ENCODE measurements around the gene HHAT. TPM values are rescaled to one million over a fixed set of nuclear protein-coding genes. Genes with fewer than 3 reads are reported as not detected.

HHAT gene
- total RNA-seq, 1 experiment from 2014 or later = 3.0 TPM

DNA sequence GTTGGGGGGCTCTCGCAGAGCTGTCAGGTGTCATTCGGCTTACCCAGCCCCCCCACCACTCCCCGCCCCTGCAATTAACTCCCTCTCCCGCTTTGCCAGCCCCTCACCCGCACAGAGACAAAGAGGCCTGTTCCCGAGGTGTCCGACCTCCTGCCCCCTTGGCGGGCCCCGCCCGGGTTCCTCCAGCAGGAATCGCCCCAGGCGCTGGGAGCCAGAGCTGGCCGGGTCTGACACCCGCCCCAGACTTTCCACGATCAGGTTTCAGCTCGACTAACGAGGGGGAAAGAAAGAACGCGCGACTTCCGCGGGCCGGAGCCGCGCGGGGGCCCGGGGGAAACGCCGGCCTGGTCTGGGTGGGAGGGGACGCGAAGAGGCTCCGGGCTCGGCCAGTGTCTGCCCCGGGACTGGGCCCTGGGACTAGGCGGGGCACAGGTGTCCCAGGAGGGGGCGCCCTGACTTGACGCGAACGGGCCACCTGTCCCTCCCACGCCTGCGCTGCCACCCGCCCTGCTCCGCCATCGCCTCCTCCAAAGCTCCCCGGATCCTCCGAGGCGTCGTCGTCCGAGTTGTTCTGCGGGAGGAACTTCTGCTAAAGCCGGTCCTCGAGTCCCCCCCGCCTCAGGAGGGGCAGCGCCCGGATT lies 36.4 kb upstream of the HHAT start:
- Histone ChIP-seq H3K9me3 (ENCODE audit: low read depth, low read length, poor library complexity, severe bottlenecking) (no peaks in the 10 kb centered on the region), H3K27ac (ENCODE audit: low read depth, low read length, poor library complexity, severe bottlenecking) (peak overlapping the region; percentile 94), H3K4me1 (ENCODE audit: insufficient read depth, low read length, poor library complexity, severe bottlenecking) (peaks cover 58% of the 10 kb centered on the region), H3K36me3 (ENCODE audit: insufficient read depth, low read length, poor library complexity, severe bottlenecking) (no peaks in the 10 kb centered on the region), H3K4me3 (ENCODE audit: low read depth, low read length, poor library complexity, severe bottlenecking) (peak overlapping the region; percentile 47), H3K27me3 (replicated peaks; ENCODE audit: insufficient read depth, low read depth, low read length, poor library complexity) (no peaks in the 10 kb centered on the region)
- TSS peak; percentile 70 for BruUV-seq (replicated peaks)
- CTCF ChIA-PET = interaction anchor here (0.9 kb wide), 1 partner anchor 42 kb away, joined by 14 read pairs; no protein-coding TSS in a partner anchor
- intact Hi-C loops (cut with micrococcal nuclease; ENCODE audit: unreplicated experiment) = loop anchor here (5.0 kb wide), 2 partner anchors 40 to 55 kb away; no protein-coding TSS in a partner anchor
- no peak for DNase-seq (ENCODE audit: low spot score)
- TF ChIP-seq EZH2 (IDR thresholded peaks at IDR 0.05; ENCODE audit: borderline replicate concordance, low read depth, low read length, poor library complexity, severe bottlenecking) = no peak
- TF ChIP-seq, protein P1, sequence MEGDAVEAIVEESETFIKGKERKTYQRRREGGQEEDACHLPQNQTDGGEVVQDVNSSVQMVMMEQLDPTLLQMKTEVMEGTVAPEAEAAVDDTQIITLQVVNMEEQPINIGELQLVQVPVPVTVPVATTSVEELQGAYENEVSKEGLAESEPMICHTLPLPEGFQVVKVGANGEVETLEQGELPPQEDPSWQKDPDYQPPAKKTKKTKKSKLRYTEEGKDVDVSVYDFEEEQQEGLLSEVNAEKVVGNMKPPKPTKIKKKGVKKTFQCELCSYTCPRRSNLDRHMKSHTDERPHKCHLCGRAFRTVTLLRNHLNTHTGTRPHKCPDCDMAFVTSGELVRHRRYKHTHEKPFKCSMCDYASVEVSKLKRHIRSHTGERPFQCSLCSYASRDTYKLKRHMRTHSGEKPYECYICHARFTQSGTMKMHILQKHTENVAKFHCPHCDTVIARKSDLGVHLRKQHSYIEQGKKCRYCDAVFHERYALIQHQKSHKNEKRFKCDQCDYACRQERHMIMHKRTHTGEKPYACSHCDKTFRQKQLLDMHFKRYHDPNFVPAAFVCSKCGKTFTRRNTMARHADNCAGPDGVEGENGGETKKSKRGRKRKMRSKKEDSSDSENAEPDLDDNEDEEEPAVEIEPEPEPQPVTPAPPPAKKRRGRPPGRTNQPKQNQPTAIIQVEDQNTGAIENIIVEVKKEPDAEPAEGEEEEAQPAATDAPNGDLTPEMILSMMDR (conservative IDR thresholded peaks at IDR 0.05; ENCODE audit: low read depth, low read length) = peak; percentile 38
- POLR2A ChIA-PET (ENCODE audit: low non-redundant PET) = interaction anchor here (0.6 kb wide), 1 partner anchor 53 kb away, joined by 3 read pairs; no protein-coding TSS in a partner anchor

DNA sequence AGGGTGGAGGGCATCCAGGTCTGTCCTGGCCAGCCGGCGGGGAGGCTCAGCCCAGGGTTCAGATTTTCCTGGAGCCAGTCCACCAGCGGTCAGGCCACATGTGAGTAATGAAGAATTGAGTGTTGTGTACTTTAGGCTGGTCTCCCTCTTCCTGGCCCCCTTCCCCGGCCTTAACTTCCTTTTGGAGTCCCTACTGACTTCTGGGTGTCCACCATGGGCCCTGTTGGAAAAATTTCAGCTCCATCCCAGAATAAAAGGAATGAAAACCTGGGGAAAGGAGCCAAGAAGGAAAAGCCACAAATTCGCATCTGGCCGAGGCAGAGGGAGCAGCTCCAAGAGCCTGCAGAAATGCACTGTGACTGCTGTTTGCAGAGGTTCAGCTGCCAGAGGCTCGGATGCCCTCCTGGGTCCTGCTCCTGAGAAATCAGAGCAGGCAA lies 35.5 kb upstream of the HHAT start:
- H3K9me3 ChIP-seq (ENCODE audit: low read depth, low read length, poor library complexity, severe bottlenecking) = no peaks in the 10 kb centered on the region
- no peaks in the 10 kb centered on the region for H3K27me3 ChIP-seq (replicated peaks; ENCODE audit: insufficient read depth, low read depth, low read length, poor library complexity)
- CTCF ChIA-PET = no interaction called here
- TF ChIP-seq, protein P1 (conservative IDR thresholded peaks at IDR 0.05; ENCODE audit: low read depth, low read length) = no peak
- TF ChIP-seq EZH2 (IDR thresholded peaks at IDR 0.05; ENCODE audit: borderline replicate concordance, low read depth, low read length, poor library complexity, severe bottlenecking) = no peak
- H3K36me3 ChIP-seq (ENCODE audit: insufficient read depth, low read length, poor library complexity, severe bottlenecking) = no peaks in the 10 kb centered on the region
- BruUV-seq (replicated peaks) = no TSS peak
- POLR2A ChIA-PET (ENCODE audit: low non-redundant PET) = interaction anchor here (0.7 kb wide), 1 partner anchor 90 kb away, joined by 3 read pairs; no protein-coding TSS in a partner anchor
- intact Hi-C loops (cut with micrococcal nuclease; ENCODE audit: unreplicated experiment) = loop anchor here (1.0 to 5.0 kb wide), 3 partner anchors 16 to 56 kb away; no protein-coding TSS in a partner anchor
- peak overlapping the region; percentile 94 for H3K27ac ChIP-seq (ENCODE audit: low read depth, low read length, poor library complexity, severe bottlenecking)
- H3K4me1 ChIP-seq (ENCODE audit: insufficient read depth, low read length, poor library complexity, severe bottlenecking) = peaks cover 58% of the 10 kb centered on the region
- no peak for DNase-seq (ENCODE audit: low spot score)
- peak overlapping the region; percentile 47 for H3K4me3 ChIP-seq (ENCODE audit: low read depth, low read length, poor library complexity, severe bottlenecking)

DNA sequence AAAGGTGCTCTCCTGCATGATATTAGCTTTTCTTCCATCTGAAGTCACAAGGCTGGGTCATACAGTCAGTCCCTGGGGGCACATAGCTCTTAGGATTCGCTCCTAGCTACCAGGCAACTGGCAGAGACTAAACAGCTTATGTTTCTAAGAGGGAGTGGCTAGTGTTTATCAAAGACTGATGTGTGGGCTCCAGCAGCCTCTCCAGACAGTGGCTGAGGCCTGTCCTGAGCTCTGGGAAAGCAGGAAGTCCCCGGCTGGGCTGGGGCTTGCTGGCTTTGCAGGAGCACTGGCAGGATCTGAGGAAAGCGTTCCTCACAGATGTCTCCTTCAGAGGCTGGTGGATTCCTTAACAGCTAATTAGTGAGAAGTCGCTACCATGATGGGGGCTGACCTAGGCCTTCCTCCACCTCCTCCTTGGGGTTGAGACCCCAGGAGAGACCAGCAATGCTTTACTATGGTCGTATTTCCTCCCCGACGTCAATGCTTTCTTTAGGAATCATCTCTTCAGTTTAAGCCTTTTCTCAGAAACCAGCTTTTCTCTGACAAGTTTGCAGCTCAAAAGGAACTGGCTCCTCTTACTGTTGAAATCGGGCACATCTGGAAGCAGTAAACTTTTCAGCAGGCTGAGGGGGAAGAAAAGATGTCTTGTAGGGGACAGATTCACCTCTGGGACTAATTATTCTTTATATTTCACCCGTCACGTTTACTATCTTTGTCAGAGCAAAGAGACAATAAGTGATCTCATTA lies 33.5 kb upstream of the HHAT start:
- Histone ChIP-seq H3K4me3 (ENCODE audit: low read depth, low read length, poor library complexity, severe bottlenecking) (peak overlapping the region; percentile 0), H3K27me3 (replicated peaks; ENCODE audit: insufficient read depth, low read depth, low read length, poor library complexity) (no peaks in the 10 kb centered on the region), H3K27ac (ENCODE audit: low read depth, low read length, poor library complexity, severe bottlenecking) (peak overlapping the region; percentile 64), H3K4me1 (ENCODE audit: insufficient read depth, low read length, poor library complexity, severe bottlenecking) (peaks cover 55% of the 10 kb centered on the region), H3K9me3 (ENCODE audit: low read depth, low read length, poor library complexity, severe bottlenecking) (no peaks in the 10 kb centered on the region), H3K36me3 (ENCODE audit: insufficient read depth, low read length, poor library complexity, severe bottlenecking) (no peaks in the 10 kb centered on the region)
- BruUV-seq (replicated peaks) = no TSS peak
- TF ChIP-seq, protein P1 (conservative IDR thresholded peaks at IDR 0.05; ENCODE audit: low read depth, low read length) = no peak
- CTCF ChIA-PET = interaction anchor here (0.9 kb wide), 1 partner anchor 30 kb away, joined by 3 read pairs; no protein-coding TSS in a partner anchor
- peak; percentile 96 for DNase-seq (ENCODE audit: low spot score)
- intact Hi-C loops (cut with micrococcal nuclease; ENCODE audit: unreplicated experiment) = loop anchor here (5.0 kb wide), 2 partner anchors 43 to 58 kb away; no protein-coding TSS in a partner anchor
- POLR2A ChIA-PET (ENCODE audit: low non-redundant PET) = no interaction called here
